GM21737 (cell line): ENCODE data around the gene TMEM218.

Source experiments
- ATAC-seq: cut with Tn5 transposase; IDR thresholded peaks from one replicate; pipeline ENCODE4 v1.9.1; 2021; ENCODE audit warnings: mild to moderate bottlenecking, moderate library complexity; ENCODE audit not compliant: unreplicated experiment

TMEM218 gene

DNA sequence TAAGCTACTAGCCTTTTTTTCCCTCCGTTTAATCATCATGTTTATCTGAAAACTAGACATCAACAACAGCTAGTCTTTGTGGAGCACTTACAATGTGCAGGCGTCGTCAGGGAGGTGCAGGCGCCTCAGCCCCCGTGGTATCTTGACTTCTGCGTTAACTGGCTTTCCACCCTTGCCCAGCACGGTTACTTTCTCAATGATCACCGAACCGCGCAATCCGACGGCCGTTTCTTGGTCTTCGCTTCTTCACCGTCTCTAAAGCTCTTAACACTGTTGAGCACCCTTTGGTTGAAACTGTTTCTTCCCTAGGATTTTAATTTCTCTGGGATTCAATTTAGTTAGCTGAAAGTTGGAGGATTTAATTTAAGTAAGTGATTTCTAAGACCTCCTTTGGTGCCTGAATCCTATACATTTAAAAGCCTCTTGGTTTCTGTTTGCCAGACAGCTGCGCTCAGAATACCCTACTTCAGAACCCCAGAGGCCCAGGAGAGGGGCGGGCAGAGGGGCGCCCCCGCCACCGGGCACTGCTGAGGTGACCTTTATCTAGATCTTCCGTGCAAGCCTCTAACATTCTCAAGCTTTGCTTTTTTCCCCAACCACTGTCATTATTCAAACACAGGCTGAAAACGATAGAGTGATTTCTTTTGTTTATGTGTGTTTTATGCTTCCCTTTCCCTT is 18.0 kb upstream of the TMEM218 start:
- no peak for ATAC-seq

DNA sequence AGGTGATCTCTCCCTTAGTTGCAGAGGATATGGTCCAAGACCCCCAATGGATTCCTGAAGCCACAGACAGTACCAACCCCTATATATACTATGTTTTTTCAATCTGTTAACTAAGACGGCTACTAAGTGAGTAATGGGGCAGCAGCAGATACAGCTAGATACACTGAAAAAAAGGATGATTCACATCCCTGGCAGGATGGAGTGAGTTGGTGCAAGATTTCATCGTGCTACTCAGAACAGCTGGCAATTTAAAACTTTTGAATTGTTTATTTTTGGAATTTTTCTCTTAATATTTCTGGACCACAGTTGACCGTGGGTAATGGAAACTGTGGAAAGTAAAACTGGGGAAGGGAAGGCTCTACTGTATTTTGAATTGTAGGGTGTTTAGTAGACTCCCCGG is 17.0 kb upstream of the TMEM218 start:
- ATAC-seq = no peak

DNA sequence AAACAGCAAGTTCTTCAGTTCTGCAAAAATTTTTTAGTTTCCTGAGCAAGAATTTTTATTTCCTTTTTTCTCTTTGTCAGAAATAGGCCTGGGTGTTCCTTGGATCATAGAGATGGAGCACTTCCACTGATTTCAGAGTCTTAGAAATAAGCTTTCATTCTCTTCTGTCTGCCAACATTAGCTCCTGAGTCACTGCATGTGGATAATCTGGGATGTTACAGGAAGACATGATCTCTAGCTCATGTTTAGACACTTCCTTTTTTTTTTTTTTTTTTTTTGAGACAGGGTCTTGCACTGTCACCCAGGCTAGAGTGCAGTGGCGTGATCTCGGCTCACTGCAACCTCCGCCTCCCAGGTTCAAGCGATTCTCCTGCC is 13.2 kb upstream of the TMEM218 start:
- ATAC-seq = no peak

DNA sequence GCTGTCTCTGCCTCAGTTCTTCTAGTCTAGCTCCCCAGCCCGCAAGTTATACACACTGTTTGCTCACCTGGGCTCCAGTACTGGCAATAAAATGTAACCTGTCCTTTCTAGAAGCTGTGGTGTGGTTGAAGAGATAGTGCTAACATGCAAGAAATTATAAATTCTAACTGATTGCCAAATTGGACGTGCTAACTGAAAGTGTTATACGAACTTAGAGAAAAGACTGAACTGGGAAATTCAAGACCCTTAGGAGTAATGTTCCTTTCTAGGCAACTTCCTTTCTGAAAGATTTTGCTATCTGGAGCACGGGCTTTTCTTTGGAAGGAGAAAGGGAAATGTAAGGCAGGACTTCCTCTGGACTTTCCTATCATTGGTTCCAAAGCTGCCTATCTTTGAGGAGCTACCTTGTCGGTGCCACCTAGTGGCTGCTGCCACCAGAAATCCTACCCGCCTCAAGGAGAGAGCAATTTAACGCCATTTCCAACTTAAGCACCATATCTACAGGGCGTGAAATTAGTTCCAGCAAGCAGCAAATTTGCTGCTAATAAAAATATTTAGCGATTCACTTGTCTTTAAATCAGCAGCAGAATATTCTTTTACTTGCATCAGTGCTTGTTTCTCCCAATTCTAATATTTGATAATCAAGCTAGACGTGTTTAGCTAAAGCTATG is 12.7 kb upstream of the TMEM218 start:
- ATAC-seq = peak; percentile 83

DNA sequence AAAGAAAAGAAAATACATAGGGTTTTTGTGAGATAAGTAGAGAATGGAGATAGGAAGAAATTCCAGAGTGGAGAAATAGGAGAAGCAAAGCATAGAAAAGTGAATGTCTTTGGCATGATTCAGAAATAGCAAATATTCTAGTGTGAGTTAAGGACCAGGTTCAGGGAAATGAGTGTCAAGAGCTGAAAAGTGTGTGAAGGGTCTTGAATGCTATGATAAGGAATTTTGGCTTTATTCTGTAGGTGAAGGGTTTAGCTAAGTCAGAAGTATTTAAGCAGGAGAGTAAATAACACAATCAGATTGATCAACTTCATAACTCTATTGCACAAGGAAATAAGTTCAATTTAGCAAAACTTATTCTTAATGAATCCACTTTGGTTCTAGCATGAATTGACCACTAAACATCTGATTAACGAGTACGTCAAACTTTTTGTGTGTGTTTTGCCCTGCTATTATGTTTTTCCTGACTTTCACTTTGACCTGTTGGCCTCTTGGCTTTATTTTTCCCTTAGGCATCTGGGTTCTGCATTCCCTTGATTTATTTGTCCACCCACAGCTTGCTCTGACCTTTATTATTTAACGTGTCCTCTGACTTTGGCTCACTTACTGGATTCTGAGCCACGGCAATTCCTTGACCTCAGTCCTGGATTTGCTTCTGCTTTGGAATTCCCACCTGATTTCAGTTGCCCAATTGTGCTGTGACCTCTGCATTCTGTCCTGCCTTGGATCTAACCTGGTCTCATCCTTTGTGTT is 11.9 kb upstream of the TMEM218 start:
- ATAC-seq = no peak

DNA sequence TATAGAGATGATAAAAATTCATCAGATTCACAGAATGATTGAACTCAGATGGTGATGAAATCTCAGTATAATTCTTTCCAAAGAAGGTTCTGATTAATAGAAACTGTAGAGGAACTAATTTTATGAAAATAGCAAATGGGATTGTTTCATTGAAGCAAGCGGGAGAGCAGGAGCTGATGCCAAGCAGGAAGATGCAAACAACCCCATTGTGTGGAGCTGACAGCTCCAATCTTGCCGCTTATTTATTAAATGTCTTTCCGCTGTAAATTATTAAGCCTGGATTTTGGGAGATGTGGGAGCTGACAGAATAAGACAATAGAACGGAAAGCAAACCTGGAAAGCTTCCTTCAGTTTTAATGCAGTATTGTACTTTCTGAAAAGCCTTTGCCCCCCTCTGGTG is 6.0 kb upstream of the TMEM218 start:
- no peak for ATAC-seq

DNA sequence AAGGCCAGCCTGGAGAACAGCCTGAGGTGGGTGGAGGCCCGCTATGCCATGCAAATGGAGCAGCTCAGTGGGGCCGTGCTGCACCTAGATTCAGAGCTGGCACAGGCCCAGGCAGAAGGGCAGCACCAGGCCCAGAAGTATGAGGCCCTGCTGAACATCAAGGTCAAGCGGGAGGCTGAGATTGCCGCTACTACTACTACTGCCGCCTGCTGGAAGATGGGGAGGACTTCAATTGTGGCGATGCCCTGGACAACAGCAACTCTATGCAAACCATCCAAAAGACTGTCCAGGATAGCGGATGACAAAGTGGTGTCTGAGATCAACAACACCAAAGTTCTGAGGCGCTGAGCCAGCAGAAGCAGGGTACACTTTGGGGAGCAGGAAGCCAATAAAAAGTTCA is 3.1 kb upstream of the TMEM218 start:
- no peak for ATAC-seq

DNA sequence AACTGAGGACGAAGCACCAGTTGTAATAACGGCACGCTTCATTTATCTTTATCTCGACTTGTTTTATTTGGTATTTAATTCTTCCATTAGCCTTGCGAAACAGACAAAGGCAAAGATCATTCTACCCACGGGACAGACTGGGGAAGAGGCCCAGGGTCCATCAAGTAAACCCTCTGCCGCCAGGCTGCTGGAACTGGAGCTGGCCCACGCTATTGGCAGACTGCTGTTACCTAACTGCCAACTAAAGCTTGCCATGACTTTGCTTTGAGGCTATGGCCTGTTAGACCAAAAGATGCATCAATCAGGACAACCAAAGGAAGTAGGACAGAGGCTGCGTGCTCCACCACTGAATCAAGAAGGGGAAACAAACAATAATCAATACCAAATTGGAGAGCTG is 780 bp upstream of the TMEM218 start:
- ATAC-seq = no peak

DNA sequence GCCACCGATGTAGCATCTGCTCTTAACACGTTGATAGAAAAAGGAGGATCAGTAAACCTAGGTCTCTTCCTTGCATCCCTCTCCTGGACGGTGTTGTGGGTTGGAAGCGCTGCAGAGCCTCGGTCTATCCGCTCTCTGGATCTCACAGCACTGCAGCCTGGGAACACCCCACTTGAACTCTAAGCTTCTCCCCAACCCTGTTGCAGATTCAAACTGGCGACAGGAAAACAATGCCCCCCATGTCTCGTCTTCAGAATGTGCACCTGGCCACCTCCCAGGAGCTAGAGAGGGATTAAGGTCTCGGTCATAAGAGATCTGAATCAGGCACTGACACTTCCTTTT is 454 bp downstream of the TMEM218 start:
- no peak for ATAC-seq

DNA sequence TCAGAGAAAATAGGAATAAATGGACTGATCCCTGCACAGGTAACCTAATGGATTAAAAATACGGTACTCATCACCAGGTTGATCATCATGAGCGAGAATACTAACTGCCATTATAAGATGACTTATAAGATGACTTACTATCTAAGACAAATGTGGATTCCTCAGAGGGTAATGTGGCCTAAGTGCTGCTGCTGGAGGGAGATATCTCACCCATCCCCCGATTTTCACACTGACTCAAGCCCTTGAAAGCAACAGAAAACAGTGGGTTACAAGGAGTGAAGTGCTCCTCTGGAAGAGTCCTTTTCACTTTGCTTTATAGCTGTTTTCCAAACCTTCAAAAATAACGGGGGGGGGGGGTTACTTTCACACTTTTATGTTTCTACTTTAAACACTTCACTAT is 920 bp downstream of the TMEM218 start:
- ATAC-seq = no peak

DNA sequence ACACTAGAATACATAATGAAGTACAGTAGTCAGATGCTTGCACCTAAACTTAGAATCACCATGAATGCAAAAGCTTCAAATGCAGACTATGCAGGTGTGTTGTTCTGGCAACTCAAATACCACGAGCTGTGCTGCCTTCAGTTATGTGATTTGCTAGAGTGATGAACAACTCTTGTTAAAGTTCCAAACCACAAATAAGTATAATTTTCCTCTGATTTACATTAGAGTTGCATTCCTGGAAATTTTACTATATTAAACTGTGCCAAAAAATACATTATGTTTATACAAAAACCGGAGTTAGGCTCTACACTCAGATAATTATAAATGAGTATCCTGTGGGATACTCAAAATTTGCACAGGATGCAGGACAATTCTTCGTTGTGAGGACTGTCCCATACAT is 3.0 kb downstream of the TMEM218 start:
- ATAC-seq = no peak

DNA sequence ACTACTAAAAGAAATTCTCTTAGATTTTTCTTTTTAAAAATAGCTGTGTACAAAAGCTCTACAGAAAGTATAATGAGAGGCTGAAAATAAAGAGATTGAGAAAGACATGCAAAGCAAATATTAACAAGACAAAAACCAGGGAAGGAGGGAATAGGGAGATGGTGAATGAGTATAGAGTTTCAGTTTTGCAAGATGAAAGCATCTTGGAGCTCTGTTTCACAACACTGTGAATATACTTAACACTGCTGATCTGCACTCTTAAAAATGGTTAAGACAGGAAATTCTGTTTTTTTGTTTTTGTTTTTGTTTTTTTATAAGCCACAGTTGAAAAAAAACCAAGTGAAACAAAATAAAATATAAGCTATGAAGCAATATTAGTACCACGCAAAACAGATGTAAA is 5.5 kb downstream of the TMEM218 start:
- no peak for ATAC-seq

DNA sequence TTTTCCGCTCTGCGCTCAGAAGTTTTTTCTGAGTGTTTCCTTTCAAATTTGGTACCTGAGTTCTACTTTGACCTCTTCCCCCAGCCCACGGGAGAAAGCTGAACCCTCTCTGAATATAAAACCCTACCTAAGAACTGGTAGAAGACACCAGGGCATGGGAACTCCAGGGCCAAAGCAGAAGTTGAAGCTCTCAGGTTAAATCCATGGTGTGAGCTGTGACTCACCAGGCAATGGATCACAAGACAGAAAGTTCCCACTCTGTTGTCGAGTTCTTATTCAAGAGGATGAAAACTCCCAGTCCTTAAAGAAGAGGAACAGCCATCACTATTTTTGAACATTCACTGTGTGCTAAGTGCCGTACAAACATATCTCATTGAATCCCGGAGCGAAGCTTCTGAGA is 8.9 kb downstream of the TMEM218 start:
- ATAC-seq = no peak

DNA sequence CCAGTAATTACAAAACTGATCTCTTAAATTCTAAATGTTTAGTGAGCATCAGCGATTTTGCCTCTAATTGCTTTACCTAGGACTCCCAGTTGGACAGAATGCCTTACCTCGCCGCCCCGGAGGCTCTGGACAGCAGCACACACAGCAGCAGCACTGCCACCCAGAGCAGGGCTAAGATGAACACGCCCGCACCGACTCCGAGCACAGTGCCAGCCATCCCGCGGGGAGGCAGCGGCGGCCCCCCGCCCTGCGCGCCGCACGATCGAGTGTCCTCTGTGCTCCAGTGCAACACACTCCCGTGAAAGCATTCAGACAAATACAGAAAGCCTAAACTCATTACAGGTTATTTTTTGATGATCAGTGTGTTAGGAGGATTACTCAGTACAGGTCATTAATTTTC is 9.4 kb downstream of the TMEM218 start:
- ATAC-seq = no peak

DNA sequence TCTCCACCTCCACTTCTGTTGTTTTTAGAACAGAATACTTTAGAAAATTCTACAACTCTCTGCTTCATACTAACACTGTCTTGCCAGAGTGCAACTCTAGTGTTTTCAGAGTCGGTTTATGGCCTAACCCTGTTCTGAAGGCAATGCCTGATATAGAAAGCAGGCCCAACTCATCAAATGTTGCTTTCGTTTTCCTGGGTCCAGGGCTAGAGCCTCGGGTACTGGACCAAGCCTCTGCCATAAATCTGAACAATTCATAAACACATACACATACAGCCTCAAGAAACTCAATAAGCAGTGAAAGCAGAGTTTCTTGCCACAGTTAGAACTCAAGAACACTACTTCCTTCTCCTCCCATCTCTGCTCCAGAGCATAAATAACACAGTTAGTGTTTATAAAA is 9.8 kb downstream of the TMEM218 start:
- no peak for ATAC-seq

DNA sequence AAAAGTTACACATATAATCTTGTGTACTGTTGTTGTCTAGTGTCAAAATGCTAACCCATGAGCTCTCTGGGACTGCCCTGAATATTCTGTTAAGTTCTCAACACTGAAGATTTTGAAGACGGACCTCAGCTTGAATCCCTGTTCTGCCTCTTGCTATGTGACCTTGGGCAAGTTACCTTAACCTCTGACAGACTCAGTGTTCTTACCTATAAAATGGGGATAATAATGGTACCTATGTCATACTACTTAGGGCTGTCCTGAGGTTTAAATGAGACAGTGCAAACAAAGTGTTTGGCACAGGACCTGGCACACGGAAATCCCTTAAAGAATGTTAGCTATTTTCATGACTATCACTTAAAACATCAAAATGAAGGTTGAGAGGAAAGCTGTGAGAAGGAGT is 11.3 kb downstream of the TMEM218 start:
- no peak for ATAC-seq

DNA sequence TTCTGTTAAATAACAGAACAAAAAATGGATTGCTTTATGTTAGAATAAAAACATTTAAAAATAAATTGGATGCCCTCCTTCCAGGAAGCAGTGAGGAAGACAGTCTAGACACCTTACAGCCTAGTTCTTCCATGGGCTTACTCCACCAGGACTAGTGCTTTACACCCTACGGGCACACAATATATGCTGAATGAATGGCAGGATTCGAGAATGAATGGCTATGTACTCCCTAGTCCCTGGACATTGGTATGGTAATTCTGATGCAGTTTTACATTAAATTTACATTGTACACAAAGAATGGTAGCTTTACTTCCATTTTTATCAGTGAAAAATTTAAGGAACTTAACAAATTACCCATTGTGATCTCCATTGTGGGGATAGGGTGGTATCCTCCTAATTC is 16.7 kb downstream of the TMEM218 start:
- ATAC-seq = no peak

DNA sequence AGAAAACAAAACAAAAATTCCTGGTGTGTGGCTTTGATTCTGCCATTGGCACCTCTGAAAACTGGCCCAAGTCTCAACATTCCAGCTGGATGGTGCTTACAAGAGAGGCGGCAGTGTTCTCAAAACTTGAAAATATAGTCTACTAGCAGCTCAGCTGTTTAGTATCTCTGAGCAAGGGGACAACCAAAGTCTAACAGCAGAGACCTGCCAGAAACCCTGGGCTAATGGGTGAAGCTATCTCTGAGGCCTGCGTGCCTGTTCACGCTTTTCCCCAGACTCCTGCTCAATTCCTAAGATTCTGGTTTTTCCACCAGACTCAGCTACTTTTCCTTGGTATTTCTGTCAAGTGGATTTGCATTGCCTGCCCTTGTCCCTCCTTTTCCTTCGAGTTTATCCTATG is 17.9 kb downstream of the TMEM218 start:
- no peak for ATAC-seq

DNA sequence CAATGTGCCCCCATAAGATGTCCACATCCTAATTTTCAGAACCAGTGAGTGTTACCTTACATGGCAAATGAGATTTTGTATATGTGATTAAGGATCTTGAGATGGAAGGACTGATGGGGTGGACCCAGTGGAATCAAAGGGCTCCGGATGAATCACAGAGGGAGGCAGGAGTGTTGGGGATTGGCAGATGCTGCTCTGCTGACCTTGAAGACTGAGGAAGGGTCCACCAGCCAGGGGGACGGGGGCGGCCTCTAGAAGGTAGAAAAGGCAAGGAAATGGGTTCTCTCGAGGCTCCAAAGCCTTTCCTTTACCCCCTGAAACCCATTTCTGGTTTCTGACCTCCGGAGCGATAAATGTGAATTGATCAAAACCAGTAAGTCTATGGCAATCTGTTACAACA is 18.8 kb downstream of the TMEM218 start:
- no peak for ATAC-seq

DNA sequence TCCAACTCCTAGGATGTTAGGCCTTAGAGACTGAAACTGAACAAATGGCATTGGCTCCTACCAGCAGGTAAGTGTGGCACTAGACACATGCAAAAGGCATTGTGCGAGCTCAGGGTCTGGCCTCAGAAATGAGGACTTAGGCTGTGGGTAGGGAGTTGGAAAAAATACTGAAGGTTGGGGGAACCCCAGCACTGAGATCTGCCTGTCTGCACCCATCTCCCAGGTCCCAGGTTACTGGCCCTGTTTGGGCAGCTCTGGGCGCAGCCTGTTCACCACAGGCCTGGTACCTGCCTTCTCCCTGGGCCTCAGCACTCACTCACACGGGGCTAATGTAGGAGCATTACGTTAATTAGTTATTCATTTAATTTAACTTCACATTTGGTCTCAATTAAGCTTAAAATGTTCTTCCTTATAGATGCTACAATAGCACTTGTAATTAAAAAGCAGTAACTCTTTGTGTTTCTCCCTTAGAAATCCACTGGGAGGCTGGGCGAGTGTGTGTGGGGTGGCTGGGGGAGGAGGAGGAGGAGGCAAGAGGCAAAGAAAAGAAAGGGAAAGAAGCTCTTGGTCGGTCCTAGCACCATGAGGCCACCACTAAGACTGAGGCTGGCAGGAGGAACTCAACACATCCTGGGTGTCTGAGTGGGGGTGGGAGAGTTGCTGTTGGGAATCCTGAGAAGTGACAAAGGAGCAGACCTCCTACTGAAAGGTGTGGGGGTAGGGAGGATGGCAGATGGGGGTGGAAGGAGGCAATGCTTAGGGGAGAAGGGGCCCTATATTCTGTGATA is 19.4 kb downstream of the TMEM218 start:
- ATAC-seq = no peak

DNA sequence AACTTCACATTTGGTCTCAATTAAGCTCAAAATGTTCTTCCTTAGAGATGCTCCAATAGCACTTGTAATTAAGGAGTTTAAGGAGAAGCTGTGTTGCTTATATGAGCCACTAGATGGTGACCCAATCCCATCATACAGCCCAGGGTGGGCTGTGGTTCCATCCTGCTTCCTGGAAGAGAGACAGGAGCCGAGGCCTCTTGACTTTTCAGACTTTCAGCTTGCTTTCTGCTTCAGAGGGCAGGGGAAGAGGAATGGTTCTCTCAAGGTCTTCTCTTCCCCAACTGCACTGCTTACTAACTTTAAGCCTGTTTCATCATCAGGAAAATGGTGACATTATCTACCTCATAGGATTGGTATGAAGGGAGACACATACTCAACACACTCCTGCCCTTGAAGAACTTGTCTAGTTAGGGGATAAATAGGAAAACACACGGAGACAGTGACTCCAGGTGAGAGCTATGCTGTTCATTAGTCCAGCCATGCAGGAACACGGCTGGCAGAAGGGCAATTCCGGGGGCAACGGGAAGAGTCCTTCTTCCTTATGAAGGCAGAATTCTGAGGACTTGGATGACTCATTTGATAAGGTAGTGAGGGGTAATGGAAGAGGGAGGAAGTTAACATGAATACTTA is 20.1 kb downstream of the TMEM218 start:
- ATAC-seq = no peak
